ENCODE data around the gene SMC6.

SMC6 gene

GRCh38 chr2:17672583-17673317 lies 80.9 kb downstream of the SMC6 start:
- H3K9me3 ChIP-seq (ENCODE audit: control insufficient read depth, low read length): no peaks in the 10 kb centered on the region
- 95% methylated on average over 3 of the region's 7 CpGs; no CpG with 5 or more reads in 1 of the 2 experiments for WGBS, 2 experiments (ENCODE audit: insufficient coverage in 2 of 2)
- no peak overlapping the region for H3K27ac ChIP-seq (ENCODE audit: low read depth, low read length, severe bottlenecking)
- no peak overlapping the region for H3K4me3 ChIP-seq (ENCODE audit: extremely low read depth, insufficient read depth, low read length, poor library complexity, severe bottlenecking)
- H3K36me3 ChIP-seq (ENCODE audit: control insufficient read depth, insufficient read depth, low read length): peaks cover 40% of the 10 kb centered on the region
- H3K4me1 ChIP-seq (ENCODE audit: control insufficient read depth, insufficient read depth, low read length, poor library complexity, severe bottlenecking): no peaks in the 10 kb centered on the region

DNA sequence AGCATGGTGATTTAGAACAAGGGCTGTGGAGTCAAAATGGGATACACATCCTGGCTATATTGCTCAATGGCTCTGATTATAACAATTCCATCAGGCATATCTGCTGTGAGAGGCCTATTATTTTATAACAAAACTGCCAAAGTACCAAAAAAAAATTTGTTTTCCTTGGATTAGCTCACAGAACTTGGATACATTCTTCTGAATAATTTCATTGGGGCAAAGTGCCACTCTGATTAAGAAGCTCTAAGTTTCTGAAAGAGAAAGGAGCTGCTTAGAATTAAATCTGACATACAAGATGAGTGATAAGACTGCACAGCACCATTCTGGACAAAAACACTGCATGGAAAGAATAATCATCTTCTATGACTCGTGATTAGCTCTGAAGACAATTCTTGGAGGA lies 85.7 kb downstream of the SMC6 start:
- 100% methylated on average over 1 of the region's 1 CpG; no CpG with 5 or more reads in 1 of the 2 experiments for WGBS, 2 experiments (ENCODE audit: insufficient coverage in 2 of 2)
- no peak overlapping the region for H3K4me3 ChIP-seq (ENCODE audit: extremely low read depth, insufficient read depth, low read length, poor library complexity, severe bottlenecking)
- H3K9me3 ChIP-seq (ENCODE audit: control insufficient read depth, low read length): no peaks in the 10 kb centered on the region
- peaks cover 52% of the 10 kb centered on the region for H3K36me3 ChIP-seq (ENCODE audit: control insufficient read depth, insufficient read depth, low read length)
- no peaks in the 10 kb centered on the region for H3K4me1 ChIP-seq (ENCODE audit: control insufficient read depth, insufficient read depth, low read length, poor library complexity, severe bottlenecking)
- H3K27ac ChIP-seq (ENCODE audit: low read depth, low read length, severe bottlenecking): no peak overlapping the region

GRCh38 chr2:17664534-17664933 lies 89.1 kb downstream of the SMC6 start:
- Histone ChIP-seq H3K4me3 (ENCODE audit: extremely low read depth, insufficient read depth, low read length, poor library complexity, severe bottlenecking) (no peak overlapping the region), H3K9me3 (ENCODE audit: control insufficient read depth, low read length) (no peaks in the 10 kb centered on the region), H3K27ac (ENCODE audit: low read depth, low read length, severe bottlenecking) (no peak overlapping the region), H3K36me3 (ENCODE audit: control insufficient read depth, insufficient read depth, low read length) (peaks cover 67% of the 10 kb centered on the region), H3K4me1 (ENCODE audit: control insufficient read depth, insufficient read depth, low read length, poor library complexity, severe bottlenecking) (no peaks in the 10 kb centered on the region)
- WGBS, 2 experiments (ENCODE audit: insufficient coverage in 2 of 2): 88 to 91% methylated on average over 1 of the region's 1 CpG

DNA sequence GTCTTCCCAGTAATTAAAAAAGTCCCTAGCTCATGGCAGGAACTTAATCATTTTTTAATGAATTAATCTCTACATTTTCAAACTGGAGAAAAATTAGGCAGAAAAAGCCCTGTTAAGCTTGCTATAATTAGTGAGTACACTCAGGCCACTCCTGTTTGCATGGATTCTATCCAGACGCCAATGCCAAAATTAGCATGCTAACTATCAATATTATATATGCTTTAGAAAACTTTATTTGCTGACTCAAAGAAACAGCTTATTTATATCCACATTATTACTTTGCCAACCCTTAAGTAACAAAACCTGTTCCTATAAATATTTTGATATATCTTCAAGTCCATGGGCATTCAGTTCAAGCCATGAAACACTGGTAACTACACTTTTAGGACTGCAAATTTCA lies 90.9 kb downstream of the SMC6 start:
- H3K36me3 ChIP-seq (ENCODE audit: control insufficient read depth, insufficient read depth, low read length): peaks cover 53% of the 10 kb centered on the region
- H3K4me1 ChIP-seq (ENCODE audit: control insufficient read depth, insufficient read depth, low read length, poor library complexity, severe bottlenecking): no peaks in the 10 kb centered on the region
- no peak overlapping the region for H3K27ac ChIP-seq (ENCODE audit: low read depth, low read length, severe bottlenecking)
- no peaks in the 10 kb centered on the region for H3K9me3 ChIP-seq (ENCODE audit: control insufficient read depth, low read length)
- no peak overlapping the region for H3K4me3 ChIP-seq (ENCODE audit: extremely low read depth, insufficient read depth, low read length, poor library complexity, severe bottlenecking)
- no CpG with 5 or more reads among the region's 1 CpG for WGBS, 2 experiments (ENCODE audit: insufficient coverage in 2 of 2)

DNA sequence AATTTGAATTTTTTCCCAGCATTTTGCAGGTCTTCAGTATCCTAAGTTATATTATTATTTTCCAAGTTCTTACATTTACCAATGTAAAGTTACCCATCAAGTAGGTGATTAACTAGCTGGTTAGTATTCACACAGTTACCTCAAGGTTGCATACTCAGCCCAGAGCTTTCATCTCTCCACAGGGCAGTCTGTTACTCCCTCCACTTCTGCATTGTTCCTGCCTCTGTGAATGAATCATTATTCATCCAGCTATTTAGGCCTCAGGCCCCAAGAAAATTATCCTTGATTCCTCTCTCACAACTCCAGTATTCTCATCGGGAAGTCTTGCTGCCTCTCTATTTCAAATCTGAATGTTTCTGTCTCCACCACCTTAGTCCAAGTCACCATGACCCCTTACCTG lies 92.2 kb downstream of the SMC6 start:
- no peak overlapping the region for H3K4me3 ChIP-seq (ENCODE audit: extremely low read depth, insufficient read depth, low read length, poor library complexity, severe bottlenecking)
- H3K27ac ChIP-seq (ENCODE audit: low read depth, low read length, severe bottlenecking): no peak overlapping the region
- H3K4me1 ChIP-seq (ENCODE audit: control insufficient read depth, insufficient read depth, low read length, poor library complexity, severe bottlenecking): no peaks in the 10 kb centered on the region
- no peaks in the 10 kb centered on the region for H3K9me3 ChIP-seq (ENCODE audit: control insufficient read depth, low read length)
- peaks cover 51% of the 10 kb centered on the region for H3K36me3 ChIP-seq (ENCODE audit: control insufficient read depth, insufficient read depth, low read length)
- WGBS, 2 experiments (ENCODE audit: insufficient coverage in 2 of 2): 84 to 100% methylated on average over 1 of the region's 1 CpG

- 96 to 97% methylated on average over 3 of the region's 4 CpGs for WGBS, 2 experiments (ENCODE audit: insufficient coverage in 2 of 2)
- H3K9me3 ChIP-seq (ENCODE audit: control insufficient read depth, low read length): no peaks in the 10 kb centered on the region
Measured at GRCh38 chr2:17660219-17660618, 93.4 kb downstream of the SMC6 start.

GRCh38 chr2:17658251-17658843 lies 95.3 kb downstream of the SMC6 start:
- Histone ChIP-seq H3K4me3 (ENCODE audit: extremely low read depth, insufficient read depth, low read length, poor library complexity, severe bottlenecking) (no peak overlapping the region), H3K9me3 (ENCODE audit: control insufficient read depth, low read length) (no peaks in the 10 kb centered on the region), H3K27ac (ENCODE audit: low read depth, low read length, severe bottlenecking) (no peak overlapping the region), H3K36me3 (ENCODE audit: control insufficient read depth, insufficient read depth, low read length) (peaks cover 40% of the 10 kb centered on the region), H3K4me1 (ENCODE audit: control insufficient read depth, insufficient read depth, low read length, poor library complexity, severe bottlenecking) (no peaks in the 10 kb centered on the region)
- 74 to 84% methylated on average over 4 of the region's 6 CpGs for WGBS, 2 experiments (ENCODE audit: insufficient coverage in 2 of 2)

More at GRCh38 chr2:17660219-17660618, 93.4 kb downstream of the SMC6 start:
- Histone ChIP-seq H3K4me1 (ENCODE audit: control insufficient read depth, insufficient read depth, low read length, poor library complexity, severe bottlenecking) (no peaks in the 10 kb centered on the region), H3K27ac (ENCODE audit: low read depth, low read length, severe bottlenecking) (no peak overlapping the region), H3K4me3 (ENCODE audit: extremely low read depth, insufficient read depth, low read length, poor library complexity, severe bottlenecking) (no peak overlapping the region), H3K36me3 (ENCODE audit: control insufficient read depth, insufficient read depth, low read length) (peaks cover 45% of the 10 kb centered on the region)

GRCh38 chr2:17657759-17658158 lies 95.9 kb downstream of the SMC6 start:
- Histone ChIP-seq H3K27ac (ENCODE audit: low read depth, low read length, severe bottlenecking) (no peak overlapping the region), H3K4me3 (ENCODE audit: extremely low read depth, insufficient read depth, low read length, poor library complexity, severe bottlenecking) (no peak overlapping the region), H3K9me3 (ENCODE audit: control insufficient read depth, low read length) (no peaks in the 10 kb centered on the region), H3K4me1 (ENCODE audit: control insufficient read depth, insufficient read depth, low read length, poor library complexity, severe bottlenecking) (no peaks in the 10 kb centered on the region), H3K36me3 (ENCODE audit: control insufficient read depth, insufficient read depth, low read length) (peaks cover 34% of the 10 kb centered on the region)
- no CpG with 5 or more reads among the region's 4 CpGs for WGBS, 2 experiments (ENCODE audit: insufficient coverage in 2 of 2)

DNA sequence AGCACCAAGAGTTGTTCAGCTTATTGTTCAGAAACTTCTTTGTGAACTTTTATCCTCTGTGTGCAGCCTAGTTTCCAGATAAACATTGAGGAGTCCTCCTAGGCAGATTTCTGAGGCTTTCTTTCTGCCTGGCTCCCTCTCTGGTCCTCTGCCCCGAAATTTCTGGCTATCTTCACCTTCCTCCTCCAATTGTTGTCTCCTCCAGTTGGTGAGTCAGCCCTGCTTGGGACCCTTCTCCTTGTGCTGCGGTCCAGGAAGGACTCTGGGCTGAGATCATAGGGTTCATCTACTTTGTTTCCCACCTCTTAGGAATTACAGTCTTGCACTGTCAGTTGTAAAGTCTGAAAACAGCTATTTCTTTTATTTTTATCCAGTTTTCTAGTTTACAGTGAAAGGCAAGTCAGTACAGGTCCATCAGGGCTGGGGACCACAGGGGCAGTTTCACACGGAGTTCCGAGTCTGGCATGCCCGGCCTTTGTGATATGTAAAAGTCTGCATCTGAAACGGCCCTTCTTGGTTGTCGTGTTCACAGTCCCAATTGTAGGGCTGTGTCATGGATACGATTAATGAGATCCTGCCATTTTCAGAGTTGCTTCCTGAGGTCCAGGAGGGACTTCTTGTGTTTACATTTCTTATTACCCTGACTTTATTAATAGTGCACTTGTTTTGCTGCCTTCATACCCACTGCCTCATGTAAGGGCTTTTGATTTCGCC lies 100.8 kb downstream of the SMC6 start:
- H3K4me1 ChIP-seq (ENCODE audit: control insufficient read depth, insufficient read depth, low read length, poor library complexity, severe bottlenecking): no peaks in the 10 kb centered on the region
- 86 to 87% methylated on average over 9 of the region's 9 CpGs for WGBS, 2 experiments (ENCODE audit: insufficient coverage in 2 of 2)

DNA sequence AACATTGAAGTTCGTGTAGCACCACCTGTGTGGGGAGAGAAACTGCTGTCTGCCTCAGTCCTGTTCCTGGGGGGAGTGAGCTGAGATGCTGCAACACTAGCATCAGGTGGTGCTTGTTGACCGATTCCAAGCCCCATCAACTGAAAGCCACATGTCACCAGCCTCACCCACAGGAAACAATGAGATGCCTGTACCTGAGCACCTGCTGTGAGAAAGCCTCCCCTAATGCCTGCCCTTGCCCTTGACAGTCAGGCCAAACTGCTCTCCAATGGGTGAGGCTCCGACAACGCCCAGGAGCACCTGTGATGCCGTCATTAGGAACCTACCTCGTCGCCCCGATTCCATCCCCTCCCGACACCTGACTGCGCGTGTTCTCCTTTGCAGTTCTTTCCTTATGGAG lies 104.6 kb downstream of the SMC6 start:
- Histone ChIP-seq H3K9me3 (ENCODE audit: control insufficient read depth, low read length) (no peaks in the 10 kb centered on the region), H3K27ac (ENCODE audit: low read depth, low read length, severe bottlenecking) (no peak overlapping the region), H3K4me1 (ENCODE audit: control insufficient read depth, insufficient read depth, low read length, poor library complexity, severe bottlenecking) (peaks cover 9% of the 10 kb centered on the region), H3K4me3 (ENCODE audit: extremely low read depth, insufficient read depth, low read length, poor library complexity, severe bottlenecking) (no peak overlapping the region), H3K36me3 (ENCODE audit: control insufficient read depth, insufficient read depth, low read length) (no peaks in the 10 kb centered on the region)
- 91% methylated on average over 10 to 11 of the region's 11 CpGs for WGBS, 2 experiments (ENCODE audit: insufficient coverage in 2 of 2)

More for the DNA sequence above, 100.8 kb downstream of the SMC6 start:
- peaks cover 8% of the 10 kb centered on the region for H3K36me3 ChIP-seq (ENCODE audit: control insufficient read depth, insufficient read depth, low read length)
- H3K27ac ChIP-seq (ENCODE audit: low read depth, low read length, severe bottlenecking): no peak overlapping the region
- no peaks in the 10 kb centered on the region for H3K9me3 ChIP-seq (ENCODE audit: control insufficient read depth, low read length)
- no peak overlapping the region for H3K4me3 ChIP-seq (ENCODE audit: extremely low read depth, insufficient read depth, low read length, poor library complexity, severe bottlenecking)
